G401 (cell line): ENCODE results near the gene ZNF41. TPM values are rescaled to one million over a fixed set of nuclear protein-coding genes. Genes with fewer than 3 reads are reported as not detected.

ENCODE experiments used
- DNase-seq: peaks from one replicate; pipeline ENCODE4 v3.0.0-alpha.2; 2015; ENCODE audit warnings: low spot score
- in situ Hi-C: cut with HindIII; loops from 2 replicates; pipeline ENCODE4 v1.10.0; 2016; ENCODE audit warnings: low sequenced_read_pairs, mixed read lengths
- total RNA-seq: library from RNA; depleted of rRNA; stranded (reverse); fragments of >200 nt; shearing (Covaris generic); gene quantifications from 2 replicates; pipeline ENCODE4 v1.2.3, GENCODE V29; 2014; rRNA removed

Gene ZNF41
- total RNA-seq, 1 experiment from 2014 or later: 6.3 TPM

DNA sequence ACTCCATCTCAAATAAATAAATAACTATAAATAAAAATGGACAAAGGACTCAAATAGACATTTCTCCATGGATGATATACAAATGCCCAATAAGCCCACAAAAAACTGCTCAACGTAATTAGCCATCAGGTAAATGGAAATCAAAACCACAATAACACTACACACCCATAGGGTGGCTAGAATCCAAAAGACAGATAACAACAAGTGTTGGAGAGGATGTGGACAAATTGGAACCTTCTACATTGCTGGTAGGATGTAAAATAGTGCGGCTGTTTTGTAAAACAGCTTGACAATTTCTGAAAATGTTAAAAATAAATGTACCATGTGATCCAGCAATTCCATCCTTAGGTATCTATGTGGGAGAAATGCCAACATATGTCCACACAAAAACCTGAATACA lies 60.6 kb downstream of the ZNF41 start:
- in situ Hi-C loops: no loop called here
- DNase-seq: no peak

- DNase-seq: no peak
- in situ Hi-C loops: no loop called here
Measured at GRCh38 chrX:47420962-47421361, 62.1 kb downstream of the ZNF41 start.

GRCh38 chrX:47420265-47420664 lies 62.8 kb downstream of the ZNF41 start:
- in situ Hi-C loops: no loop called here
- no peak for DNase-seq

DNA sequence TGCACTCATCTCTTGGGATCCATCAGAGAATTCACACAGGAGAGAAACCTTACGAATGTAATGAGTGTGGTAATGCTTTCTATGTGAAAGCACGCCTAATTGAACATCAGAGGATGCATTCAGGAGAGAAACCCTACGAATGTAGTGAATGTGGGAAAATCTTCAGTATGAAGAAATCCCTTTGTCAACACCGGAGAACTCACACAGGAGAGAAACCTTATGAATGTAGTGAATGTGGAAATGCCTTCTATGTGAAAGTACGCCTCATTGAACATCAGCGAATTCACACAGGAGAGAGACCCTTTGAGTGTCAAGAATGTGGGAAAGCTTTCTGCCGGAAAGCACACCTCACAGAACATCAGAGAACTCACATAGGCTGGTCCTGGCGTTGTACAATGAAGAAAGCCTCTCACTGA lies 69.8 kb downstream of the ZNF41 start:
- no peak for DNase-seq
- in situ Hi-C loops: no loop called here

Other genes with a start within 250 kb of the ZNF41 start
- gene ZNF157, start 112.6 kb downstream of the ZNF41 start, total RNA-seq: 0.25 and 0.44 TPM in 2 replicates
- 5.8 and 8.2 TPM in 2 replicates for gene ARAF, start 78.0 kb upstream of the ZNF41 start, total RNA-seq
- 43.0 and 56.7 TPM in 2 replicates for gene TIMP1, start 99.2 kb upstream of the ZNF41 start, total RNA-seq
- 0.61 TPM in 1 of 2 replicates, not detected in the other for gene SYN1, start 136.6 kb upstream of the ZNF41 start, total RNA-seq
- 0.27 TPM in 1 of 2 replicates, not detected in the other for gene CFP, start 146.7 kb upstream of the ZNF41 start, total RNA-seq
- gene ELK1, start 167.3 kb upstream of the ZNF41 start, total RNA-seq: 31.8 and 40.6 TPM in 2 replicates
- 82.2 and 96.2 TPM in 2 replicates for gene UXT, start 176.0 kb upstream of the ZNF41 start, total RNA-seq